HCT116 (cell line): ENCODE data around the gene FAM81A. TPM values are rescaled to one million over a fixed set of nuclear protein-coding genes. Genes with fewer than 3 reads are reported as not detected.

ENCODE experiments used
- ATAC-seq: fragments of 200-7000 bp; cut with Tn5 transposase; 2 replicates; pipeline ENCODE4 v1.9.1; 2020; ENCODE audit warnings: mild to moderate bottlenecking, moderate library complexity
- BruUV-seq: library from RNA; stranded (reverse); fragments of 400-500 nt; replicated peaks from 2 replicates; lab custom pipeline; 2021; lab: Mats Ljungman, UMichigan
- CTCF ChIA-PET: fragments of 300-600 bp; sonication (Branson Sonifier 250); formaldehyde crosslinking; loops from one replicate; lab custom pipeline; 2021; ENCODE audit warnings: antibody characterized with exemption; lab: Charles Lee
- POLR2A ChIA-PET: fragments of 300-600, 350-600 bp; sonication (Branson Sonifier 250); formaldehyde crosslinking; loops from one replicate; lab custom pipeline; 2021; ENCODE audit warnings: antibody characterized with exemption; lab: Charles Lee
- RAD21 ChIA-PET, 2 experiments: fragments of 300-600 bp; sonication (Branson Sonifier 250); formaldehyde crosslinking; loops; one replicate each; lab custom pipeline; 2023; ENCODE audit warnings: low total read pairs in 2 of 2; ENCODE audit not compliant: uncharacterized antibody in 2 of 2, unreplicated experiment in 2 of 2, low non-redundant PET in 1 of 2; lab: Charles Lee
- DNase-seq: peaks from one replicate; pipeline ENCODE4 v3.0.0-alpha.2; 2010; ENCODE audit warnings: low read depth, low spot score
- H2AFZ ChIP-seq: fragments of 200-600 bp; shearing (Covaris generic), sonication (generic); 2 replicates; pipeline ENCODE4 v1.6.1; 2017; ENCODE audit warnings: low read depth, mixed run types, mixed read lengths, antibody characterized with exemption, low read length; ENCODE audit not compliant: poor library complexity, severe bottlenecking
- H3K27ac ChIP-seq: 2 replicates; pipeline ENCODE4 v1.5.1; 2012; ENCODE audit warnings: low read depth, low read length
- H3K27me3 ChIP-seq: fragments of 200-600 bp; sonication (generic); 2 replicates; pipeline ENCODE4 v1.6.1; 2016; ENCODE audit warnings: mixed run types, low read length, mixed read lengths; ENCODE audit not compliant: insufficient read depth
- H3K36me3 ChIP-seq, 2 experiments: fragments of 200-500 bp in 1 of 2; fragments of 200-600 bp in 1 of 2; sonication (Bioruptor generic) in 1 of 2; sonication (generic) in 1 of 2; 2 replicates each; pipeline versions ENCODE4 v1.5.1 to v1.6.1; 2014 to 2016; ENCODE audit warnings: low read length in 2 of 2, inconsistent platforms in 1 of 2, mixed read lengths in 1 of 2, mixed run types in 1 of 2; ENCODE audit not compliant: insufficient read depth in 2 of 2, control insufficient read depth in 1 of 2
- H3K4me1 ChIP-seq, 2 experiments: fragments of 200-600 bp in 1 of 2; sonication (generic) in 1 of 2; 2 replicates each; pipeline versions ENCODE4 v1.5.1 to v1.6.1; 2012 to 2017; ENCODE audit warnings: low read length in 2 of 2, inconsistent platforms in 1 of 2, mild to moderate bottlenecking in 1 of 2, mixed read lengths in 1 of 2, mixed run types in 1 of 2, moderate library complexity in 1 of 2; ENCODE audit not compliant: insufficient read depth in 2 of 2, control insufficient read depth in 1 of 2
- H3K4me2 ChIP-seq: fragments of 200-600 bp; sonication (generic); 2 replicates; pipeline ENCODE4 v1.6.1; 2017; ENCODE audit warnings: mixed run types, low read length, mixed read lengths
- H3K4me3 ChIP-seq, 2 experiments: fragments of 200-600 bp in 1 of 2; sonication (generic) in 1 of 2; replicated peaks in 1 of 2; 2 replicates each; pipeline ENCODE4 v1.5.1; 2011 to 2016; ENCODE audit warnings: low read length in 2 of 2, control low read depth in 1 of 2, low read depth in 1 of 2, mild to moderate bottlenecking in 1 of 2, mixed read lengths in 1 of 2, mixed run types in 1 of 2
- H3K79me2 ChIP-seq: fragments of 200-600 bp; sonication (generic); 2 replicates; pipeline ENCODE4 v1.6.1; 2017; ENCODE audit warnings: mild to moderate bottlenecking, mixed run types, low read length, moderate library complexity, mixed read lengths; ENCODE audit not compliant: insufficient read depth
- H3K9ac ChIP-seq: fragments of 200-600 bp; sonication (generic); 2 replicates; pipeline ENCODE4 v1.6.1; 2016; ENCODE audit warnings: low read length, mixed read lengths
- H3K9me2 ChIP-seq: fragments of 200-600 bp; sonication (generic), shearing (Covaris generic); 2 replicates; pipeline ENCODE4 v1.6.1; 2017; ENCODE audit warnings: mixed run types, mild to moderate bottlenecking, moderate library complexity; ENCODE audit not compliant: insufficient read depth
- H3K9me3 ChIP-seq, 2 experiments: fragments of 200-500 bp in 1 of 2; fragments of 200-600 bp in 1 of 2; sonication (Bioruptor generic) in 1 of 2; sonication (generic) in 1 of 2; 2 replicates each; pipeline ENCODE4 v1.6.1; 2014 to 2017; ENCODE audit warnings: low read length in 2 of 2, mixed read lengths in 2 of 2, inconsistent platforms in 1 of 2, low read depth in 1 of 2, mild to moderate bottlenecking in 1 of 2, mixed run types in 1 of 2, moderate library complexity in 1 of 2; ENCODE audit not compliant: control insufficient read depth in 1 of 2, insufficient read depth in 1 of 2
- H4K20me1 ChIP-seq: fragments of 200-600 bp; sonication (generic), shearing (Covaris generic); 2 replicates; pipeline ENCODE4 v1.6.1; 2017; ENCODE audit warnings: mixed run types, mild to moderate bottlenecking, moderate library complexity; ENCODE audit not compliant: insufficient read depth
- ATF3 ChIP-seq: IDR thresholded peaks from 2 replicates; pipeline ENCODE4 v1.6.1; 2012
- CEBPB ChIP-seq: IDR thresholded peaks from 2 replicates; pipeline ENCODE4 v1.6.1; 2012; ENCODE audit warnings: low read depth
- CTCF ChIP-seq, 3 experiments: fragments of 200-600 bp in 1 of 3; sonication (generic) in 1 of 3; IDR thresholded peaks in 2 of 3; conservative IDR thresholded peaks in 1 of 3; 2 replicates each; pipeline ENCODE4 v1.5.1; 2012 to 2017; ENCODE audit warnings: low read depth in 2 of 3, low read length in 2 of 3, antibody characterized with exemption in 1 of 3, borderline replicate concordance in 1 of 3, control low read depth in 1 of 3, mild to moderate bottlenecking in 1 of 3, mixed read lengths in 1 of 3, mixed run types in 1 of 3, moderate library complexity in 1 of 3; ENCODE audit not compliant: insufficient read depth in 1 of 3
- EGR1 ChIP-seq: IDR thresholded peaks from 2 replicates; pipeline ENCODE4 v1.6.1; 2012; ENCODE audit warnings: low read depth
- ELF1 ChIP-seq: IDR thresholded peaks from 2 replicates; pipeline ENCODE4 v1.6.1; 2012; ENCODE audit warnings: low read depth, borderline replicate concordance
- FOSL1 ChIP-seq: IDR thresholded peaks from 2 replicates; pipeline ENCODE4 v1.6.1; 2012; ENCODE audit warnings: low read depth
- POLR2A ChIP-seq: IDR thresholded peaks from 2 replicates; pipeline ENCODE4 v1.7.0; 2011; ENCODE audit warnings: borderline replicate concordance; ENCODE audit not compliant: insufficient read depth, insufficient read length; ENCODE audit errors: extremely low read depth
- POLR2AphosphoS5 ChIP-seq: IDR thresholded peaks from 2 replicates; pipeline ENCODE4 v1.6.1; 2011; ENCODE audit warnings: mild to moderate bottlenecking, low read depth, low read length, moderate library complexity
- RAD21 ChIP-seq: IDR thresholded peaks from 2 replicates; pipeline ENCODE4 v1.6.1; 2012; ENCODE audit warnings: low read depth, mild to moderate bottlenecking
- SIN3A ChIP-seq: IDR thresholded peaks from 2 replicates; pipeline ENCODE4 v1.6.1; 2012; ENCODE audit warnings: low read depth
- SP1 ChIP-seq: IDR thresholded peaks from 2 replicates; pipeline ENCODE4 v1.6.1; 2012; ENCODE audit warnings: low read depth
- TCF7L2 ChIP-seq: IDR thresholded peaks from 2 replicates; pipeline ENCODE4 v1.7.0; 2011; ENCODE audit warnings: borderline replicate concordance, inconsistent platforms; ENCODE audit not compliant: insufficient read depth, insufficient read length; ENCODE audit errors: extremely low read depth
- YY1 ChIP-seq: IDR thresholded peaks from 2 replicates; pipeline ENCODE4 v1.6.1; 2011; ENCODE audit warnings: low read length, low read depth, moderate library complexity, mild to moderate bottlenecking; ENCODE audit not compliant: insufficient replicate concordance; ENCODE audit errors: extremely low read depth
- ZBTB33 ChIP-seq: IDR thresholded peaks from 2 replicates; pipeline ENCODE4 v1.6.1; 2011; ENCODE audit warnings: mild to moderate bottlenecking, low read length, moderate library complexity; ENCODE audit not compliant: insufficient replicate concordance; ENCODE audit errors: extremely low read depth
- ZFX ChIP-seq: fragments of 450-650 bp; IDR thresholded peaks from 2 replicates; pipeline ENCODE4 v1.6.1; 2017
- ZNF274 ChIP-seq: fragments of 200-500 bp; sonication (Bioruptor generic); IDR thresholded peaks from 2 replicates; pipeline ENCODE4 v1.6.1; 2014; ENCODE audit warnings: mild to moderate bottlenecking, low read depth, low read length, inconsistent platforms
- intact Hi-C: fragments of 100-400 bp; cut with micrococcal nuclease; formaldehyde crosslinking; loops from 2 replicates; pipeline ENCODE4 v1.10.0; 2022
- total RNA-seq: library from RNA; stranded (reverse); gene quantifications from one replicate; pipeline ENCODE4 v1.2.1, GENCODE V29; 2021; ENCODE audit not compliant: unreplicated experiment
- TF ChIP-seq, protein P1 (sequence below): IDR thresholded peaks from 2 replicates; pipeline ENCODE4 v1.6.1; 2012; ENCODE audit warnings: low read depth
- TF ChIP-seq, protein P2 (sequence below): IDR thresholded peaks from 2 replicates; pipeline ENCODE4 v1.6.1; 2012

Gene FAM81A
- total RNA-seq, 1 experiment from 2014 or later, result 6.6 TPM

DNA sequence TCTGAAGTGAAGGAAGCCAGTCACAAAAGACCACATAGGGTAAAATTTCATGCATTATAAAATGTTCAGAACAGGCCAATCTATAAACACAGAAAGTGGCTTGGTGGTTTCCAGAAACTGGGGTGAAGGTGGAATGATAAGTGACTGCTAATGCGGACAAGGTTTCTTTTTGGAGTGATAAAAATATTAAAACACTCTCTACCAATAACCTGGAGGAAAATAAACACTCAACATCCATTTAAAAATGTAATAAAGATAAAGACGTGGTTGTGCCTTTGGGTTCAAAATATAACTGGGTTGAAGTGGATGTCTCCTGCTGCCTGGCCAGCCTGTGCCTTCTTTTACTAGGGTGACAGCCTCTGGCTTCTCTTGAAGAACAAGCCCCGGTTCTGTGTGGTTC is 102.7 kb downstream of the FAM81A start (continued):
- TF ChIP-seq ZBTB33 (no peak), ATF3 (no peak), CEBPB (no peak), POLR2A (no peak)

DNA sequence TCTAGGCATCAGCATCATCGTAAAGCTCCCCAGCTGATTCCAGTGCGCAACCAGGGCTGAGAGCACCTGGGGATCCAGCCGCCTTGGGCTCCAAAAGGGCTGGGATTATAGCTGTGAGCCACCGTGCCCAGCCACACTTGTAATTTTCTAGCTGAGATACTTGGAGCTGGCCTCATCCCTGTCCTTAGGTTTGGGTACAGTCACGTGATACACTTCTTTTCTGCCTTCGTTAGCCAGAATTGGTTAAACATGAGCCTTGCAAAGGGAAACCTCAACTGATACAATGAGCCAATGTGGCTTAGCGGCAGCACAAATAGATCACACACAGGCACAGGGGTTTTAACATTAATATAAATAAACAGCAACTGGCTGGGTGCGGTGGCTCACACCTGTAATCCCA is 103.8 kb downstream of the FAM81A start:
- no peaks in the 10 kb centered on the region for H3K27me3 ChIP-seq
- H3K27ac ChIP-seq, result no peak overlapping the region
- BruUV-seq, result no TSS peak
- POLR2A ChIA-PET, result no interaction called here
- RAD21 ChIA-PET, result no interaction called here
- no peaks in the 10 kb centered on the region for H3K79me2 ChIP-seq
- H3K9me3 ChIP-seq, result no peaks in the 10 kb centered on the region
- H4K20me1 ChIP-seq, result no peaks in the 10 kb centered on the region
- intact Hi-C loops, result no loop called here
- H3K4me2 ChIP-seq, result no peak overlapping the region
- no peak overlapping the region for H3K4me3 ChIP-seq
- CTCF ChIA-PET, result no interaction called here
- ATAC-seq (no peak), DNase-seq (no peak)
- no peak overlapping the region for H2AFZ ChIP-seq
- no peaks in the 10 kb centered on the region for H3K9me2 ChIP-seq
- H3K4me1 ChIP-seq, result peaks cover 10 to 22% of the 10 kb centered on the region in 2 experiments; a peak in 3 of 4 replicates
- H3K36me3 ChIP-seq, result no peaks in the 10 kb centered on the region
- H3K9ac ChIP-seq, result no peak overlapping the region
- TF ChIP-seq ATF3, result no peak
- no peak for TF ChIP-seq YY1
- TF ChIP-seq, protein P1, sequence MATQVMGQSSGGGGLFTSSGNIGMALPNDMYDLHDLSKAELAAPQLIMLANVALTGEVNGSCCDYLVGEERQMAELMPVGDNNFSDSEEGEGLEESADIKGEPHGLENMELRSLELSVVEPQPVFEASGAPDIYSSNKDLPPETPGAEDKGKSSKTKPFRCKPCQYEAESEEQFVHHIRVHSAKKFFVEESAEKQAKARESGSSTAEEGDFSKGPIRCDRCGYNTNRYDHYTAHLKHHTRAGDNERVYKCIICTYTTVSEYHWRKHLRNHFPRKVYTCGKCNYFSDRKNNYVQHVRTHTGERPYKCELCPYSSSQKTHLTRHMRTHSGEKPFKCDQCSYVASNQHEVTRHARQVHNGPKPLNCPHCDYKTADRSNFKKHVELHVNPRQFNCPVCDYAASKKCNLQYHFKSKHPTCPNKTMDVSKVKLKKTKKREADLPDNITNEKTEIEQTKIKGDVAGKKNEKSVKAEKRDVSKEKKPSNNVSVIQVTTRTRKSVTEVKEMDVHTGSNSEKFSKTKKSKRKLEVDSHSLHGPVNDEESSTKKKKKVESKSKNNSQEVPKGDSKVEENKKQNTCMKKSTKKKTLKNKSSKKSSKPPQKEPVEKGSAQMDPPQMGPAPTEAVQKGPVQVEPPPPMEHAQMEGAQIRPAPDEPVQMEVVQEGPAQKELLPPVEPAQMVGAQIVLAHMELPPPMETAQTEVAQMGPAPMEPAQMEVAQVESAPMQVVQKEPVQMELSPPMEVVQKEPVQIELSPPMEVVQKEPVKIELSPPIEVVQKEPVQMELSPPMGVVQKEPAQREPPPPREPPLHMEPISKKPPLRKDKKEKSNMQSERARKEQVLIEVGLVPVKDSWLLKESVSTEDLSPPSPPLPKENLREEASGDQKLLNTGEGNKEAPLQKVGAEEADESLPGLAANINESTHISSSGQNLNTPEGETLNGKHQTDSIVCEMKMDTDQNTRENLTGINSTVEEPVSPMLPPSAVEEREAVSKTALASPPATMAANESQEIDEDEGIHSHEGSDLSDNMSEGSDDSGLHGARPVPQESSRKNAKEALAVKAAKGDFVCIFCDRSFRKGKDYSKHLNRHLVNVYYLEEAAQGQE, result no peak
- TF ChIP-seq ZFX, result no peak
- TF ChIP-seq POLR2AphosphoS5, result no peak
- TF ChIP-seq SIN3A, result no peak
- no peak for TF ChIP-seq POLR2A
- TF ChIP-seq ZNF274, result no peak
- TF ChIP-seq ELF1, result no peak
- no peak for TF ChIP-seq FOSL1
- TF ChIP-seq, protein P2, sequence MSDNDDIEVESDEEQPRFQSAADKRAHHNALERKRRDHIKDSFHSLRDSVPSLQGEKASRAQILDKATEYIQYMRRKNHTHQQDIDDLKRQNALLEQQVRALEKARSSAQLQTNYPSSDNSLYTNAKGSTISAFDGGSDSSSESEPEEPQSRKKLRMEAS, result no peak
- no peak for TF ChIP-seq EGR1
- TF ChIP-seq RAD21, result no peak
- TF ChIP-seq TCF7L2, result no peak
- no peak for TF ChIP-seq SP1
- no peak for TF ChIP-seq CTCF (IDR thresholded peaks at IDR 0.05 in 2 of 3, conservative IDR thresholded peaks at IDR 0.05 in 1 of 3; ENCODE audit: borderline replicate concordance in 1 of 3, insufficient read depth in 1 of 3, low read depth in 2 of 3, low read length in 2 of 3)
